HG03378 (cell line): ENCODE measurements around the gene PACSIN2.

ENCODE experiments used
- ATAC-seq: cut with Tn5 transposase; IDR thresholded peaks from one replicate; pipeline ENCODE4 v1.9.1; 2021; ENCODE audit warnings: mild to moderate bottlenecking, moderate library complexity; ENCODE audit not compliant: unreplicated experiment

Gene PACSIN2

GRCh38 chr22:42887523-42888507 is 127.1 kb downstream of the PACSIN2 start:
- ATAC-seq: no peak

- ATAC-seq: no peak
These were observed 127.8 kb downstream of the PACSIN2 start for GRCh38 chr22:42887120-42887519.

DNA sequence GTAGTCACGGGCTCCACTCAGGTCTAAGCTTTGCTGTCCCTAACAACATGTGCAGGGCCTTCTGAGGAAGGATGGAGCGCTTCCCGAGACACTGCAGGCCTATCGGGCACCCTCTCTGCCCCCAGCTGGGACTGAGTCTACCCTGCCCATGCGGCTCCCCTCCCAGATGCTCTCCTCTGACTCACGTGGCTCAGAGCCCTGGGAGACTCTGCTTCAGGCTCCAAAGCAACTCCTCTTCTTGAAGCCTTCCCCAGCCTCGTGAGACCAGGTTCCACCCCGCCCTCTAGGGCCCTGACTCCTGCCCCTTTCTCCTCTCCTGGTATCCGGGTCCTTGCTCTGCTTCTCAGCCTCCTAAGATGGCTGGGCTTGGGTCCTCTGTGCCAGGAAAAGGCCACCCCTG is 129.5 kb downstream of the PACSIN2 start:
- no peak for ATAC-seq

DNA sequence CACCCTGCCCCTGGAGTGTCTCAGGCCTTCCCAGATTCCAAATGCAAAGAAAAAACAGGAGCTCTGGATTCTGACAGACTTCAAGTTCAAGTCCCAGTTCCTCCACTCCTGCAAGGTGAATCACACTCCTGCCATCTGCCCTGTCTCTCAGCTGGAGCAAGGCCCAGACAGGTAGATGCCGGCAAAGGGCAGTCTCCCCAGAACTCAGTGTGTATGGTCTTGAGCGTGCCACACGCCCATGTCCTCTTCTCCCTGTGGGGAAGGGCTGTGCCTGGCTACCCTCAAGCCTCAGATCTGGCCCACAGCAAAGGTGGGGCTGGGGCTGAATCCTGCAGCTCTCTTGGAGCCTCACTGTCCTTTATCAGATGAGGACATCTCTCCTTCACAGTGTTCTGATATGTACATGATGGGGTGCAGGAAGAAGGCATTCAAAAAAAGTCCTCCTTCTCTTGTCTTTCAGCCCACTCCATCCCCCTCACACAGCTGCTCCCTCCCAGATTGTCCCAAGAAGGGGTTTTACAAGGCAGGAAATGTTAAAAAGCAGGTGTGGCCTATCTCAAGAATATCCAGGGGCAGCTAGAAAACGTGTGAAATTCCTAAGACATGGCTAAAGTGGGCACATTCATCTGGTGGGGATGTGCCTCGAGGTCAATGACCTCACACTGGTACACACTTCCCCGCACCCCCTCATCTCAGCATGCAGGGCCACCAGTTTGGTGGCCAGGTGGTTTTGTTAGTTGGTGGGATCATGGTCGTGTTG is 130.2 kb downstream of the PACSIN2 start:
- no peak for ATAC-seq

DNA sequence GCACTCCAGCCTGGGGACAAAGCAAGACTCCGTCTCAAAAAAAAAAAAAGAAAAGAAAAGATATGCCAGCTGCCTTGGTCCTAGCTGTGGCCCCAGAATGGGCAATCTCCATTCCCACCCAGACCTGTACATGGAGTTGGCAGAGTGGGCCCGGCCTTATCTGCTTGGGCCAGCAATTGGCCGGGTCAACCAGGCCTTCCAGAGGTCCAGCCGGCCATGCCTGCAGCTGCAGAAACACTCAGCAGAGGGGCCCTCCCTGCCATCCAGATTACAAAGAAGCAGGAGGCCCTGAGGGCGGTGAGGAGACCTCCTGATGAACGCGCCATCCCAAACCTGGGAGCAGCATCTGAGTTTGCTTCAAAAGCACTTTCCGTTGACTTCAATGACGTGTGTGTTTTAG is 131.0 kb downstream of the PACSIN2 start:
- no peak for ATAC-seq

- ATAC-seq: no peak
These were observed 131.8 kb downstream of the PACSIN2 start for GRCh38 chr22:42883121-42883520.

DNA sequence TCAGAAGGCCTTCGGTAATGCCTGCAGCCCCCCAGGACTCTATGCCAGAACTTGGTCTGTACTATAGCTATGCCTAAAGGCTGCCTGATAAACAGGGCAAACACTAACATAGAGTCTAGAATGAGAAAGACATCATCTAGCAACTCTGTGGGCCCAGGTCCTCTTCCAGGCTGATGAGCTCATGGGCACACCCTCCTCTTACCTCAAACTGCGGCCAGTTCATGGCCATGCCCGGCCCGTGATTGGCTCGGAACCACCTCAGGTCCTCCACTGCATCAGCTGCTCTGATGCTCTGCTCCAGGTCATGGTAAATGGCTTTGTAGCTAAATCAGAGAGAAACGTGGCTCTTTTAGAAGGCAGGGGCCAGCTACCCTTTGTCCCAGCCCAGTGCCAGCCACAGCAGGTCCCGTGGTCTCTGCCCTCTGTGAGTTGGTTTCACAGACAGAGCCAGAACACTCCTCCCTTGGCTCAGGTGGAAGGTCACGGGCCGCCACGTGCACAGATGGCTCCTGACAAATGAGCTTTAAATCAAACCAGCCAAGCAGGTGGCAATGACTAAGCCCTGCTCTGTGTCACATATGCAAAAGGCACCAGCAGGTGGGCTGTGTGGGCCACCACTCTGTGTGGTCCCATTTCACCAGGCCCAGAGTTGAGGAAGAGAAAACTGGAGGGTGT is 132.8 kb downstream of the PACSIN2 start:
- no peak for ATAC-seq

GRCh38 chr22:42881298-42881697 is 133.7 kb downstream of the PACSIN2 start:
- ATAC-seq: no peak

DNA sequence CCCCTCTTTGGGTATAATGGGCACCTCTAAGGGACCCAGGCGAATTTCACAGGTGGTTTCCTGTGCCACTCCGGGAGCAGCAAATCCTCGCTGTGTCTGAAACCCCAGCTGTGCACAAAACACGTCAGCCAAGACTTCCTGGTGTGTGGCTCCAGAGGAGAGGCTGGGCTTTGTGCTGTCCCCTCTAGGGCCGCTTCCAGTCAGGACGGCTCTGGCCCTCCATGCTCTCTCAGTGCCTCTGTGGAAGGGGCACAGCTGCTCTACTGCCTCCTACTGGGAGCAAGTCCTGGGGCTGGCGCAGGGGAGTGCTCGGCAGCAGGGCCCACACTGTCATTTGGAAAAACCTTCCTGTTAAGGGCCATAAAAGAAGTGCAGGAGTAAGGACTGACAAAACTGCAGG is 134.1 kb downstream of the PACSIN2 start:
- ATAC-seq: no peak

DNA sequence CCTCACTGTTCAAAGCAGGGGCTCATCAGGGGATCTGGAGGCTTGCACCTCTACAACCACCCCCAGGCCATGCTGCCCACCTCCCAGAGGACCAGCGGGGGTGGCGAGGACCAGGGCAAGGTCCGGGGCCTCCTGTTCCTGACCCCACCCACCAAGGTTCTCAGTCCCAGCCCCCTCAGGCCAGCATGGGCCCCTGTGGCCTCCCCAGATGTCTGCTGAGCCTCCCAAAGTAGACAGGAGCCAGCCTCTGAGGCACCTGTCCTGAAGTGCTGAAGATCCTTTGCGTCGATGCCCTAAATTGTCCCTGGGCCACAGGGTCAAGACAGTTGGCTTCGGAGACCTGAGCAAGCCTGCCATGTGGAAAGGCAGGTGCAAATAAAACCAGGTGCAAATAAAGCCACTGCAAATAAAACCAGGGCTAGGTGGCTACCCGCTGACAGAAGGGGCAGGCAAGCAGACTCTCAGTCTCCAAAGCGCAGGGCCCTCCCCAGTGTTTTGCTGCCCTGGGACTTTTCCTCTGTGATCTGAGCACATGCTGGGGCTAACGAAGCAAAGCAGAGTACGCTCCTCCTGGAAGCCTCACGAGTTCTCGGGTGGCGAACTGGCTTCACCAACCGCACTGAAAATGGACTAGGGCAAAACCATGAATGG is 135.5 kb downstream of the PACSIN2 start:
- no peak for ATAC-seq

DNA sequence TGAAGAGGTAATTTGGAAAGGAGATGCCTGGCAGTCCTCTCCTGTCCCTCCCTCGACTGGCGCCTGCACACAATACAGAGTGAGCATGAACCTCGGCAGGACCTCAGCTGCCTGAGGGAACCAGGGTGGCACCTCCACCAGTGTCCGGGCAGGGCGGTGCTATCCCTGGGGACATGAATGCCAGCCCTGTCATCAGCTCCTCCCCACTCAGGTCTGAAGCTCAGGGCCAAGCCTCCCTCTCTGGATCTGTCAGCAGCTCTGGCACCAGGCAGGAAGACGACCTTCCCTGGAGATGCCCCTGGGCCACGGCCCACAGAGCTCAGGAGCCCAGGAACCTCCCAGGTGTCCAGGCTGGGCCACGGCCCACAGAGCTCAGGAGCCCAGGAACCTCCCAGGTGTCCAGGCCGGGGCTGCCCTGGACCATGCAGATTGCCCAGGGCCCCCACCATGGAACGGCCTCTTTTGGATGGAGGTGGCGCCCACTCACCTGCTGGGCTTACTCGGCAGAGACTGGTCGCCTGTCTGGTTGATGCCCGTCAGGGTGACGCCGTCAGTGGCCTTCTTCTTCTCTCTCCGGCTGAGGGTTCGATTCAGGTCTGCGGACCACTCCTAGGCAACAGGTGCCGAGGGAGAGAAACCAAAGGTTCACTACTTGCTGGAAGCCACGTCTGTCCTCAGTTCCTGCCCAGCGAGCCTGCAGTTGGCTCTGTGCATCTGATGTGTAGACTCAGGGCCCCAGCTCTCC is 136.2 kb downstream of the PACSIN2 start:
- no peak for ATAC-seq

DNA sequence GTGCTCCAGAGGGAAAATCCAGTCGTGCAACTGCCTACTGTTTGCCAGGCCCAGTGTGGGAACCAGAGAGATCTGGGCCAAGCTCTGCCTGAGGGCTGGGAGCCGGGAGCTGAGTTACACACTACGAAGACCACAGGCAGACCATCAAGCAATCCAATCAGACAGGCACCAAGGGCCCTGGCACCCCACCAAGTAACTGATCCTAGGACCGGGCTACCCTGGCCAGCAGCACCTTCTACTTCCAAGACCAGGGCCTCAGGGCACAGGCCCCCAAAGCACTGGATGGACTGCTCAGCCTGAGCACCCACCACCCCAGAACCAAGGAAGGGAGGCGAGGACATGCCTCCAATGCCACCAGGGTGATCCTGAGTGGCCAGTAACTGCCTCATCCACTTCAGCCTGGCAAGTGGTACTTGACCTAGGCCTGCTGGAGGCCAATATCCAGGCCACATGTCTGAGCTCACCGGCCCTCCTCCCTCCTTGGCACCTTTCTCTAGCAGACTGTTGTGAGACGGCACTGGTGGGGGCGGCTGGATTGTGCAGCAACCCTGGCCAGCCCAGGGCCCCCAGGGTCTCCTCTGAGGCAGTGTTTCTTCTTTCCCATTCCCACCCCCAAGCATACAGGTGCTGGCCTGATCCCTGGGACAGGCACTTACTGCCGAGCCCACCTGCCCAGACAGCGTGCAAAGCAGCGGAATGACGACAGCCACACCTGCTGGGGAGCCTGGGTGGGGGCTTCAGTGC is 137.2 kb downstream of the PACSIN2 start:
- no peak for ATAC-seq

- no peak for ATAC-seq
These were observed 137.8 kb downstream of the PACSIN2 start for GRCh38 chr22:42877158-42877557.

- ATAC-seq: no peak
These were observed 138.9 kb downstream of the PACSIN2 start for GRCh38 chr22:42876041-42876440.

- no peak for ATAC-seq
These were observed 140.9 kb downstream of the PACSIN2 start for GRCh38 chr22:42874010-42874409.

GRCh38 chr22:42873356-42873755 is 141.6 kb downstream of the PACSIN2 start:
- no peak for ATAC-seq

GRCh38 chr22:42872821-42873220 is 142.1 kb downstream of the PACSIN2 start:
- no peak for ATAC-seq

GRCh38 chr22:42871146-42872050 is 143.6 kb downstream of the PACSIN2 start:
- no peak for ATAC-seq
